H1 (cell line): Measurements from ENCODE around the gene MAGEB4. TPM values are rescaled to one million over a fixed set of nuclear protein-coding genes. Genes with fewer than 3 reads are reported as not detected.
"Not testable (repeated sequence)": the region's sequence is repeated elsewhere in the genome, so short reads cannot be mapped to it uniquely, and the experiment has no call there.

Experiments used
- CTCF ChIA-PET: fragments of 300-600 bp; sonication (Branson Sonifier 250); formaldehyde crosslinking; loops from one replicate; lab custom pipeline; 2021; ENCODE audit not compliant: partially characterized antibody; lab: Charles Lee
- POLR2A ChIA-PET: fragments of 300-600 bp; sonication (Branson Sonifier 250); formaldehyde crosslinking; loops from one replicate; lab custom pipeline; 2021; ENCODE audit warnings: inconsistent platforms; ENCODE audit not compliant: partially characterized antibody; lab: Charles Lee
- DNase-seq, 2 experiments: peaks; one replicate each; pipeline versions ENCODE4 v3.0.0 to v3.0.0-alpha.2; 2010 to 2022; ENCODE audit warnings: low spot score in 2 of 2, low read depth in 1 of 2, mixed read lengths in 1 of 2
- FAIRE-seq: peaks from 2 replicates; lab custom pipeline; 2011; peaks lifted over from hg19 to GRCh38; lab: Jason Lieb, UNC
- H2AFZ ChIP-seq: 2 replicates; pipeline ENCODE4 v1.8.1; 2012; ENCODE audit warnings: low read length, inconsistent platforms
- H2AK5ac ChIP-seq: 2 replicates; pipeline ENCODE4 v1.6.1; 2013; ENCODE audit warnings: low read depth, low read length
- H2BK120ac ChIP-seq: replicated peaks from 2 replicates; pipeline ENCODE3; 2013; ENCODE audit warnings: low read depth, low read length, inconsistent platforms
- H2BK12ac ChIP-seq: 2 replicates; pipeline ENCODE4 v1.6.1; 2013; ENCODE audit warnings: low read depth, low read length
- H2BK15ac ChIP-seq: 2 replicates; pipeline ENCODE4 v1.6.1; 2013; ENCODE audit warnings: low read length
- H2BK20ac ChIP-seq: 2 replicates; pipeline ENCODE4 v1.6.1; 2013; ENCODE audit warnings: low read length
- H2BK5ac ChIP-seq: 2 replicates; pipeline ENCODE4 v1.6.1; 2013; ENCODE audit warnings: low read depth, low read length
- H3K14ac ChIP-seq: 2 replicates; pipeline ENCODE4 v1.6.1; 2013; ENCODE audit warnings: inconsistent platforms; ENCODE audit not compliant: insufficient read length
- H3K18ac ChIP-seq: 2 replicates; pipeline ENCODE4 v1.6.1; 2013; ENCODE audit warnings: low read length; ENCODE audit errors: extremely low read depth
- H3K23ac ChIP-seq: 2 replicates; pipeline ENCODE4 v1.6.1; 2013; ENCODE audit warnings: inconsistent platforms; ENCODE audit not compliant: insufficient read length
- H3K23me2 ChIP-seq: 2 replicates; pipeline ENCODE4 v1.6.1; 2013; ENCODE audit warnings: low read depth, low read length
- H3K27ac ChIP-seq: 2 replicates; pipeline ENCODE4 v1.6.1; 2011; ENCODE audit warnings: low read depth, low read length, inconsistent platforms
- H3K27me3 ChIP-seq, 4 experiments: replicated peaks in 1 of 4; 1 replicate in 1 of 4; 2 replicates in 3 of 4; pipeline versions ENCODE4 v1.6.1 to v1.8.1; 2011 to 2013; ENCODE audit warnings: low read length in 3 of 4, mild to moderate bottlenecking in 3 of 4, inconsistent platforms in 2 of 4, mixed read lengths in 2 of 4, moderate library complexity in 1 of 4; ENCODE audit not compliant: control insufficient read depth in 3 of 4, insufficient read depth in 3 of 4; ENCODE audit errors: extremely low read depth in 1 of 4
- H3K36me3 ChIP-seq, 4 experiments: 2 replicates each; pipeline versions ENCODE4 v1.6.1 to v1.8.1; 2011 to 2013; ENCODE audit warnings: mild to moderate bottlenecking in 4 of 4, low read length in 3 of 4, moderate library complexity in 2 of 4, control low read depth in 1 of 4, inconsistent platforms in 1 of 4; ENCODE audit not compliant: insufficient read depth in 4 of 4, control insufficient read depth in 2 of 4
- H3K4ac ChIP-seq: replicated peaks from 2 replicates; pipeline ENCODE3; 2013; ENCODE audit warnings: low read length, low read depth, mixed read lengths, inconsistent platforms; ENCODE audit not compliant: insufficient read length
- H3K4me1 ChIP-seq, 4 experiments: replicated peaks in 1 of 4; 1 replicate in 1 of 4; 2 replicates in 3 of 4; pipeline versions ENCODE4 v1.6.1 to v1.8.1; 2011 to 2013; ENCODE audit warnings: low read length in 3 of 4, inconsistent platforms in 2 of 4, mixed read lengths in 1 of 4; ENCODE audit not compliant: insufficient read depth in 4 of 4, control insufficient read depth in 3 of 4
- H3K4me2 ChIP-seq, 2 experiments: 2 replicates each; pipeline versions ENCODE4 v1.6.1 to v1.8.1; 2011 to 2013; ENCODE audit warnings: low read depth in 2 of 2, low read length in 2 of 2, control low read depth in 1 of 2, inconsistent platforms in 1 of 2, mild to moderate bottlenecking in 1 of 2; ENCODE audit not compliant: insufficient read depth in 1 of 2
- H3K4me3 ChIP-seq, 4 experiments: fragments of 200-600, 300-600 bp in 1 of 4; sonication (generic), shearing (Covaris generic), sonication (Bioruptor Twin) in 1 of 4; 2 replicates each; pipeline versions ENCODE4 v1.5.1 to v1.8.1; 2011 to 2016; ENCODE audit warnings: low read length in 4 of 4, low read depth in 3 of 4, control low read depth in 2 of 4, inconsistent platforms in 2 of 4, mild to moderate bottlenecking in 2 of 4, mixed read lengths in 1 of 4, moderate library complexity in 1 of 4; ENCODE audit not compliant: insufficient read depth in 2 of 4; ENCODE audit errors: extremely low read depth in 1 of 4
- H3K56ac ChIP-seq: replicated peaks from 2 replicates; pipeline ENCODE3; 2013; ENCODE audit warnings: low read depth, mild to moderate bottlenecking, mixed read lengths, low read length, inconsistent platforms; ENCODE audit not compliant: insufficient read length
- H3K79me1 ChIP-seq: 2 replicates; pipeline ENCODE4 v1.6.1; 2013; ENCODE audit warnings: low read depth, low read length, control low read depth
- H3K79me2 ChIP-seq, 2 experiments: 2 replicates each; pipeline versions ENCODE4 v1.6.1 to v1.8.1; 2012 to 2013; ENCODE audit warnings: low read length in 2 of 2, mild to moderate bottlenecking in 2 of 2, inconsistent platforms in 1 of 2; ENCODE audit not compliant: insufficient read depth in 2 of 2, control insufficient read depth in 1 of 2
- H3K9ac ChIP-seq, 4 experiments: replicated peaks in 1 of 4; 1 replicate in 1 of 4; 2 replicates in 3 of 4; pipeline versions ENCODE4 v1.6.1 to v1.8.1; 2011 to 2013; ENCODE audit warnings: low read depth in 3 of 4, low read length in 3 of 4, control low read depth in 2 of 4, mild to moderate bottlenecking in 2 of 4, moderate library complexity in 2 of 4, inconsistent platforms in 1 of 4; ENCODE audit errors: extremely low read depth in 1 of 4
- H3K9me3 ChIP-seq, 2 experiments: 2 replicates each; pipeline versions ENCODE4 v1.6.1 to v1.8.1; 2012 to 2013; ENCODE audit warnings: mild to moderate bottlenecking in 2 of 2, moderate library complexity in 2 of 2, control low read depth in 1 of 2, inconsistent platforms in 1 of 2, low read depth in 1 of 2, low read length in 1 of 2, mixed read lengths in 1 of 2; ENCODE audit not compliant: insufficient read depth in 2 of 2
- H4K20me1 ChIP-seq, 2 experiments: replicated peaks in 1 of 2; 2 replicates each; pipeline versions ENCODE3 to v1.8.1; 2011 to 2013; ENCODE audit warnings: inconsistent platforms in 2 of 2, low read length in 2 of 2, mild to moderate bottlenecking in 1 of 2; ENCODE audit not compliant: insufficient read depth in 2 of 2, control insufficient read depth in 1 of 2
- H4K5ac ChIP-seq: 2 replicates; pipeline ENCODE4 v1.6.1; 2013; ENCODE audit warnings: low read length, low read depth, mixed read lengths, inconsistent platforms; ENCODE audit not compliant: insufficient read length
- H4K8ac ChIP-seq: 2 replicates; pipeline ENCODE4 v1.8.0; 2013; ENCODE audit warnings: mild to moderate bottlenecking, moderate library complexity, low read length, inconsistent platforms; ENCODE audit not compliant: insufficient read depth; ENCODE audit errors: extremely low read depth
- H4K91ac ChIP-seq: replicated peaks from 2 replicates; pipeline ENCODE3; 2013; ENCODE audit warnings: low read length, mixed read lengths, inconsistent platforms; ENCODE audit not compliant: insufficient read length
- BCL11A ChIP-seq, 2 experiments: IDR thresholded peaks; one replicate each; pipeline ENCODE4 v1.6.1; 2011; ENCODE audit warnings: low read depth in 2 of 2, low read length in 2 of 2, mild to moderate bottlenecking in 2 of 2
- CEBPB ChIP-seq: IDR thresholded peaks from 2 replicates; pipeline ENCODE4 v1.6.1; 2012; ENCODE audit warnings: low read depth, low read length
- EZH2 ChIP-seq: fragments of 200-600 bp; sonication (generic); IDR thresholded peaks from 2 replicates; pipeline ENCODE4 v1.7.1; 2012; ENCODE audit warnings: low read depth, mild to moderate bottlenecking, moderate library complexity, low read length, inconsistent platforms; ENCODE audit not compliant: severe bottlenecking
- KDM1A ChIP-seq: fragments of 200-600, 300-600 bp; sonication (generic); IDR thresholded peaks from 2 replicates; pipeline ENCODE4 v1.7.1; 2016; ENCODE audit warnings: mild to moderate bottlenecking, low read length, borderline replicate concordance
- MAFK ChIP-seq: IDR thresholded peaks from 2 replicates; pipeline ENCODE4 v1.6.1; 2012; ENCODE audit warnings: low read depth, mild to moderate bottlenecking, improper control_type of control experiment, low read length
- POLR2A ChIP-seq, 2 experiments: IDR thresholded peaks; 1 replicate in 1 of 2; 2 replicates in 1 of 2; pipeline ENCODE4 v1.6.1; 2011; ENCODE audit warnings: low read depth in 2 of 2, low read length in 2 of 2, mild to moderate bottlenecking in 2 of 2; ENCODE audit errors: control extremely low read depth in 1 of 2
- SP1 ChIP-seq: IDR thresholded peaks from 2 replicates; pipeline ENCODE4 v1.6.1; 2011; ENCODE audit warnings: low read depth, low read length
- SRF ChIP-seq: IDR thresholded peaks from 2 replicates; pipeline ENCODE4 v1.6.1; 2011; ENCODE audit warnings: mild to moderate bottlenecking, low read depth, low read length, moderate library complexity
- SUZ12 ChIP-seq: fragments of 200-600 bp; sonication (generic); IDR thresholded peaks from 2 replicates; pipeline ENCODE4 v1.6.1; 2012; ENCODE audit warnings: mild to moderate bottlenecking, inconsistent platforms, low read length, moderate library complexity, mixed read lengths
- TAF1 ChIP-seq: IDR thresholded peaks from 2 replicates; pipeline ENCODE4 v1.6.1; 2011; ENCODE audit warnings: mild to moderate bottlenecking, low read depth, low read length
- TBP ChIP-seq: IDR thresholded peaks from 2 replicates; pipeline ENCODE4 v1.6.1; 2011; ENCODE audit warnings: low read depth, low read length, improper control_type of control experiment
- ZNF274 ChIP-seq: IDR thresholded peaks from 2 replicates; pipeline ENCODE4 v1.7.0; 2012; ENCODE audit warnings: low read length, borderline replicate concordance; ENCODE audit errors: extremely low read depth
- WGBS, 2 experiments: shearing (Covaris generic) in 1 of 2; methylation state at CpG; one replicate each; pipeline versions ENCODE4 v1.1.6 to v1.1.7; 2013 to 2015; ENCODE audit warnings: low lambda C conversion rate in 2 of 2, mixed read lengths in 2 of 2, inconsistent platforms in 1 of 2, low coverage in 1 of 2, missing lambda C conversion rate in 1 of 2; ENCODE audit not compliant: insufficient replicate concordance in 2 of 2, insufficient coverage in 1 of 2, insufficient read length in 1 of 2; ENCODE audit errors: extremely low coverage in 1 of 2, missing lambda C conversion rate in 1 of 2; 5-methylcytosine and 5-hydroxymethylcytosine counted together
- polyA plus RNA-seq, 7 experiments: library from polyadenylated mRNA; depleted of rRNA in 3 of 7; stranded (reverse) in 5 of 7; unstranded in 2 of 7; fragments of >200 nt in 5 of 7; fragments of 200-250 nt in 2 of 7; gene quantifications; 1 replicate in 5 of 7; 2 replicates in 1 of 7; 4 replicates in 1 of 7; pipeline versions ENCODE4 v1.2.1 to v1.2.3, GENCODE V29; 2011 to 2013; ENCODE audit warnings: missing spikeins in 2 of 7, mixed read lengths in 2 of 7
- total RNA-seq: library from RNA; stranded (reverse); fragmentation: NEBNext Ultra II Directional; extraction: Animal tissue kit (Norgen Biotek cat#: 25700); gene quantifications from 2 replicates; pipeline ENCODE4 v1.2.1, GENCODE V29; 2021
- TF ChIP-seq, protein P1 (sequence below): IDR thresholded peaks from 2 replicates; pipeline ENCODE4 v1.6.1; 2012; ENCODE audit warnings: inconsistent platforms

The MAGEB4 gene
- total and polyA plus RNA-seq, 2 of the 8 experiments (the other 6 are each of a cell fraction or from before 2014, with no cell fraction given) = not detected

DNA sequence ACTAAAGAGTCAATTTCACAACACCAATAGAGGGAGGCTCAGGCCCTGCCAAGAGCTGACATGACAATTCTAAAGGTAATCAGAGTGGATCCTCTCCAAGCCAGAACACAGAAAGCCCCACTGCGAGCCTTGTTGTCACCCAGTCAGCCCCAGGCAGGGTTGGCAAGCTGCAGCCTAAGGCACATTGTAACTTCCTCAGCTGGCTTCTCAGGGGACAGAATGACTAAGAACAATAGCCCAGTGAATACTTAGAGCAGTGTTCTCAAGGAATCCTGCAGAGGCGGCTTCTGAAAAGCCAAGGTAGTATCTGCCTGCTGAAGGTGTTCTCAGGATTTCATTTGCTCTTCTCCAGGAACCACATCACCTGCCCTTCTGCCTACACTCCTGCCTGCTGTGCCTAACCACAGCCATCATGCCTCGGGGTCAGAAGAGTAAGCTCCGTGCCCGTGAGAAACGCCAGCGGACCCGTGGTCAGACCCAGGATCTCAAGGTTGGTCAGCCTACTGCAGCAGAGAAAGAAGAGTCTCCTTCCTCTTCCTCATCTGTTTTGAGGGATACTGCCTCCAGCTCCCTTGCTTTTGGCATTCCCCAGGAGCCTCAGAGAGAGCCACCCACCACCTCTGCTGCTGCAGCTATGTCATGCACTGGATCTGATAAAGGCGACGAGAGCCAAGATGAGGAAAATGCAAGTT is at the start of gene MAGEB4 (continued):
- TF ChIP-seq MAFK (no peak), SP1 (no peak), SUZ12 (no peak), EZH2 (no peak), TAF1 (no peak), ZNF274 (no peak), BCL11A (IDR thresholded peaks at IDR 0.05; ENCODE audit: low read depth in 2 of 2, low read length in 2 of 2) (no peak), SRF (no peak), KDM1A (no peak), TBP (no peak), CEBPB (no peak), POLR2A (IDR thresholded peaks at IDR 0.05; ENCODE audit: control extremely low read depth in 1 of 2, low read depth in 2 of 2, low read length in 2 of 2) (no peak)
- TF ChIP-seq, protein P1, sequence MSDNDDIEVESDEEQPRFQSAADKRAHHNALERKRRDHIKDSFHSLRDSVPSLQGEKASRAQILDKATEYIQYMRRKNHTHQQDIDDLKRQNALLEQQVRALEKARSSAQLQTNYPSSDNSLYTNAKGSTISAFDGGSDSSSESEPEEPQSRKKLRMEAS = no peak

DNA sequence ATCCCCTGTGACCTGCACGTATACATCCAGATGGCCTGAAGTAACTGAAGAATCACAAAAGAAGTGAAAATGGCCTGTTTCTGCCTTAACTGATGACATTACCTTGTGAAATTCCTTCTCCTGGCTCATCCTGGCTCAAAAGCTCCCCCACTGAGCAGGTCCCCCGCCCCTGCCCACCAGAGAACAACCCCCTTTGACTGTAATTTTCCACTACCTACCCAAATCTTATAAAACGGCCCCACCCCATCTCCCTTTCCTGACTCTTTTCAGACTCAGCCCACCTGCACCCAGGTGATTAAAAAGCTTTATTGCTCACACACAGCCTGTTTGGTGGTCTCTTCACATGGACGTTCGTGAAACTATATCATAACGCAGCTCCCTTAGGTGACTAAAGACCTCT is 47.9 kb upstream of the MAGEB4 start:
- H4K5ac ChIP-seq, H3K23ac ChIP-seq, H3K79me2 ChIP-seq, H2AFZ ChIP-seq, H2BK12ac ChIP-seq, H3K9me3 ChIP-seq, H3K56ac ChIP-seq, H2BK20ac ChIP-seq, H3K4ac ChIP-seq, H2BK120ac ChIP-seq, H3K18ac ChIP-seq, H3K27me3 ChIP-seq, H3K9ac ChIP-seq, H3K23me2 ChIP-seq, H3K79me1 ChIP-seq, FAIRE-seq, H3K4me3 ChIP-seq, H2BK5ac ChIP-seq, H3K4me2 ChIP-seq, H4K20me1 ChIP-seq, H2BK15ac ChIP-seq, H3K14ac ChIP-seq, H2AK5ac ChIP-seq, DNase-seq, H3K36me3 ChIP-seq, H3K27ac ChIP-seq, POLR2A ChIA-PET, H3K4me1 ChIP-seq, H4K8ac ChIP-seq, H4K91ac ChIP-seq: not testable (repeated sequence)
- CTCF ChIA-PET = interaction anchor here (1.9 kb wide), 1 partner anchor 52 kb away, joined by 4 read pairs; no protein-coding TSS in a partner anchor
- 81% methylated on average over 6 of the region's 6 CpGs; no CpG with 5 or more reads in 1 of the 2 experiments for WGBS, 2 experiments
